HUES48 (cell line): Measurements from ENCODE around the gene PDHB.

Experiments
- H3K27ac ChIP-seq: one replicate; pipeline ENCODE4 v1.7.0; 2013; ENCODE audit warnings: low read depth, low read length, inconsistent platforms
- H3K27me3 ChIP-seq: 2 replicates; pipeline ENCODE4 v1.6.1; 2013; ENCODE audit warnings: mild to moderate bottlenecking, low read length; ENCODE audit not compliant: control insufficient read depth, insufficient read depth
- H3K36me3 ChIP-seq: 2 replicates; pipeline ENCODE4 v1.6.1; 2013; ENCODE audit warnings: low read length; ENCODE audit not compliant: control insufficient read depth, insufficient read depth
- H3K4me1 ChIP-seq: 2 replicates; pipeline ENCODE4 v1.6.1; 2013; ENCODE audit warnings: mild to moderate bottlenecking, low read length; ENCODE audit not compliant: control insufficient read depth, insufficient read depth
- H3K4me3 ChIP-seq: 2 replicates; pipeline ENCODE4 v1.5.1; 2013; ENCODE audit warnings: mild to moderate bottlenecking, low read depth, low read length
- H3K9ac ChIP-seq: 2 replicates; pipeline ENCODE4 v1.6.1; 2013; ENCODE audit warnings: mild to moderate bottlenecking, low read depth, low read length, moderate library complexity
- H3K9me3 ChIP-seq: 2 replicates; pipeline ENCODE4 v1.6.1; 2013; ENCODE audit warnings: low read length; ENCODE audit not compliant: control insufficient read depth, insufficient read depth

PDHB gene

GRCh38 chr3:58434511-58434910 lies 879 bp upstream of the PDHB start:
- H3K4me3 ChIP-seq: peak overlapping the region; percentile 34
- H3K9ac ChIP-seq: peak overlapping the region; percentile 21
- H3K4me1 ChIP-seq: peaks cover 22% of the 10 kb centered on the region
- peaks cover 27% of the 10 kb centered on the region for H3K36me3 ChIP-seq
- H3K9me3 ChIP-seq: no peaks in the 10 kb centered on the region
- peak overlapping the region; percentile 70 for H3K27ac ChIP-seq
- H3K27me3 ChIP-seq: no peaks in the 10 kb centered on the region

DNA sequence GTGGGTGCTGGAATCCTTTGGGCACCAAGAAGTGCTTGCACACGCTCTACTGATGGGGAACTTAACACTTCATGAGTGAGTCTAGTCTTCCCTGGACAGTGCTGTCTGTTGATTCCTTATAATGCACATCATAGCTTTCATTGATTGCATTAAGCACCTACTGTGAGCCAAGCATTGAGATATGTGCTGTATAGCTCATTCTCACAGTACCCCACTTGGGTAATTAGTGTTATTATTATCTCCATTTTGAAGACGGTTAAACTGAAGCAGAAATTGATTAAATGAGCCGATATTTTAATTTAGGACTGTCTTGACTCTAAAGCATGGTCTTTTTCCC lies 504 bp upstream of the PDHB start:
- Histone ChIP-seq H3K27me3 (no peaks in the 10 kb centered on the region), H3K36me3 (peaks cover 31% of the 10 kb centered on the region), H3K4me1 (peaks cover 22% of the 10 kb centered on the region), H3K4me3 (peak overlapping the region; percentile 34), H3K27ac (peak overlapping the region; percentile 70), H3K9ac (peak overlapping the region; percentile 21), H3K9me3 (no peaks in the 10 kb centered on the region)

DNA sequence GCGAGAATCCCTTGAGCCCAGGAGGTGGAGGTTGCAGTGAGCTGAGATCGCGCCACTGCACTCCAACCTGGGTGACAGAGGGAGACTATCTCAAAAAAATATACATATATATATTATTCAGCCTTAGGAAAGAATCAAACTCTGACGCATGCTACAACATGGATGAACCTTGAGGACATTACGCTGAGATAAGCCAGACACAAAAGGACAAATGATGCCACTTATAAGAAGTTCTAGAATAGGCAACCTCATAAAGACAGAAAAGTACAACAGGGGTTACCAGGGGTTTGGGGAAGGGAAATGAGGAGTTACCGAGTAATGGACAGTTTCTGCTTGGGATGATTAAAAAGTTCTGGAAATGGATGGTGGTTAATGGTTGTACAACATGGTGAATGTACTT lies 727 bp downstream of the PDHB start:
- Histone ChIP-seq H3K4me3 (peak overlapping the region; percentile 98), H3K27ac (peak overlapping the region; percentile 91), H3K4me1 (peaks cover 22% of the 10 kb centered on the region), H3K36me3 (peaks cover 44% of the 10 kb centered on the region), H3K27me3 (no peaks in the 10 kb centered on the region), H3K9me3 (no peaks in the 10 kb centered on the region), H3K9ac (peak overlapping the region; percentile 97)

DNA sequence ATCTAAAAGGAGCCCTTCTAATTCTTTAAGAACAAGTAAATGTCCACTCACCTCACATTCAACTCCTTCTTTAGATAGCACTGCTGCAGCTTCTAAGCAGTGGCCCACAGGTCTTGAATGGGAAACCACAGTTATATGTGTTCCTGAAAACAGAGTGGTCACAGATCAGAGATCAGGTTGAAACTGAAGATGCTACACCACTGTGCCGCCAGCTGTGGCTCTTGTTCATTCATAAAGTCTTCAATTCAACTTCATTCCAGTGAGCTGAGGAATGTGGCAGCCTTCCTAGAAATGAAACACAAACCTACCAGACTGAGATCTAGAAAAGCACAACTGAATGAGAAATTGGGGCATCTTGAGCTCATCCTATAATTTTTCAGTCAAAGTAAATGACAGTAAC lies 4.0 kb downstream of the PDHB start:
- Histone ChIP-seq H3K27ac (no peak overlapping the region), H3K4me3 (no peak overlapping the region), H3K27me3 (no peaks in the 10 kb centered on the region), H3K9me3 (no peaks in the 10 kb centered on the region), H3K4me1 (peaks cover 8% of the 10 kb centered on the region), H3K9ac (no peak overlapping the region), H3K36me3 (peaks cover 76% of the 10 kb centered on the region)

- H3K4me1 ChIP-seq: no peaks in the 10 kb centered on the region
- H3K27me3 ChIP-seq: no peaks in the 10 kb centered on the region
- no peak overlapping the region for H3K9ac ChIP-seq
- no peak overlapping the region for H3K27ac ChIP-seq
- H3K9me3 ChIP-seq: no peaks in the 10 kb centered on the region
- H3K4me3 ChIP-seq: no peak overlapping the region
- peaks cover 93% of the 10 kb centered on the region for H3K36me3 ChIP-seq
Measured at GRCh38 chr3:58427661-58428361, 5.8 kb downstream of the PDHB start.

DNA sequence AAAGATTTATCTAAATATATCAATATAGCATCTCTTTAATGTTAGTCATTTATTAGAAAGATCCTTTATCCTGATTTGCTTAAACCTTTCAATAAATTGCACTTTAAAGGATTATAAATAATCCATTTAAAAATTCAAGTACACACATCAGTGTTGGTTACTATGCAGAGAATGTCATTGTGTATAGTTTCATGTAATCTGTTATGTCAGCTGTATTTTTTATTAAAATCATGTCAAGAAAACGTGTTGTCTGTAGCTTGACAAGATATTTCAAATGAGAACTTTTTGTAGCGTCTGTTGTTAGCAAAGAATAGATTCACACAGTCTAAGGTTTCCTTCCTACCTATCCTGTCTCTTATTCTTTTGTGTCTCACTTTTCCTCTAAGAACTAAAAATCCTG lies 7.8 kb downstream of the PDHB start:
- Histone ChIP-seq H3K9me3 (no peaks in the 10 kb centered on the region), H3K36me3 (peaks cover 92% of the 10 kb centered on the region), H3K4me1 (no peaks in the 10 kb centered on the region), H3K4me3 (no peak overlapping the region), H3K9ac (no peak overlapping the region), H3K27ac (no peak overlapping the region), H3K27me3 (no peaks in the 10 kb centered on the region)

DNA sequence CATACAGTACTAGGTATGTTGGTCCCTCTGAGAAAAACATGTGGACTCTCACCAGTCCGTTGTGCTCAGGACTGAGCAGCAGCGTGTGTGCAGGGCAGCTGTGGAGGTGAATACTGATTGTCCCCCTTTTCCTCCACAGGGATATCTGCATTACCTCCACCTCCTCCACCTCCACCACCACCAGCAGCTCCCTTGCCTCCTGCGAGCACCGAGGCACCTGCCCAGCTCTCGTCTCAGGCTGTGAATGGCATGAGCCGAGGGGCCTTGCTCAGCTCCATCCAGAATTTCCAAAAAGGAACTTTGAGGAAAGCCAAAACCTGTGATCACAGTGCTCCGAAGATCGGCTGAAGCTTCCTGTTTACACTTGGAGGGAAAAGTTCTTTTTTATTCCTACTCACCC lies 9.0 kb downstream of the PDHB start:
- Histone ChIP-seq H3K9me3 (no peaks in the 10 kb centered on the region), H3K36me3 (peaks cover 80% of the 10 kb centered on the region), H3K4me3 (no peak overlapping the region), H3K27me3 (no peaks in the 10 kb centered on the region), H3K27ac (no peak overlapping the region), H3K9ac (no peak overlapping the region), H3K4me1 (no peaks in the 10 kb centered on the region)

GRCh38 chr3:58422756-58423325 lies 10.8 kb downstream of the PDHB start:
- Histone ChIP-seq H3K27me3 (no peaks in the 10 kb centered on the region), H3K4me3 (no peak overlapping the region), H3K9ac (no peak overlapping the region), H3K36me3 (peaks cover 62% of the 10 kb centered on the region), H3K4me1 (no peaks in the 10 kb centered on the region), H3K27ac (no peak overlapping the region), H3K9me3 (no peaks in the 10 kb centered on the region)

- Histone ChIP-seq H3K27me3 (no peaks in the 10 kb centered on the region), H3K9ac (no peak overlapping the region), H3K36me3 (peaks cover 44% of the 10 kb centered on the region), H3K27ac (no peak overlapping the region), H3K4me1 (peaks cover 1% of the 10 kb centered on the region), H3K9me3 (no peaks in the 10 kb centered on the region), H3K4me3 (no peak overlapping the region)
Measured at GRCh38 chr3:58421004-58421403, 12.6 kb downstream of the PDHB start.

DNA sequence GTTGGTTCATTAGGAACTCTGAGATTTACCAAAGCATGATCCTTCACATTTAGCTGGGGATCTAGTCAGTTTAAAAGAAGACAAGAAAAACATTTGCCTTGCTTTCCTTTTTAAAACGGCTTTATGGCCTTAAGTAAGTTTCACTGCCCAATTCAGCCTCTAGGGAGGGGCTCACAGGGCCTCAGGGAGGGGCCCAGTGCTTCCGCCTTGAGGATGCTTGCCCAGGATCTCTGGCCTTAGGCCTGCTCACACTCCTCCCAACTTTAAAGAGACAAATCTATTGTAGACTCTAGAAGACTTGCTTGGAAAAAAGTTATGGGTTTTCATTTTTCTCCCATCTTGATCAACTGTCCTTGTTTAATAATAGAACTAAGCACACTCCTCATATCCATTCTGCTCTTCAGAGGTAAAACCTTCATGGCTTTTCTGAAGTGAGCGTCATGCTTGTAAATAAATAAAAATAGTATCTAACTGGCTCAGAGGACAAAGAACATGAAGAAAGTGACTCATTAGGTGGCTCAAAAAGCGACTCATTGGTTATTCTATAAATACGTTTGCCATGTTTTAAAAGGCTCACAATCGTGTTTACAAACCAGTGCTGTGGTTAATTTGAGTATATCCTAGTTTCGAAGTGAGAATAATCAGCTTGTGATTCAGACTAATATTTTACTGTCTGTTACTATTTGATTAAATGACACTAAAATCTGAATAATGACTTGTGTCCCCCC lies 13.7 kb downstream of the PDHB start:
- H3K27ac ChIP-seq: no peak overlapping the region
- no peak overlapping the region for H3K9ac ChIP-seq
- H3K27me3 ChIP-seq: no peaks in the 10 kb centered on the region
- peaks cover 6% of the 10 kb centered on the region for H3K4me1 ChIP-seq
- no peaks in the 10 kb centered on the region for H3K9me3 ChIP-seq
- peaks cover 33% of the 10 kb centered on the region for H3K36me3 ChIP-seq
- no peak overlapping the region for H3K4me3 ChIP-seq

DNA sequence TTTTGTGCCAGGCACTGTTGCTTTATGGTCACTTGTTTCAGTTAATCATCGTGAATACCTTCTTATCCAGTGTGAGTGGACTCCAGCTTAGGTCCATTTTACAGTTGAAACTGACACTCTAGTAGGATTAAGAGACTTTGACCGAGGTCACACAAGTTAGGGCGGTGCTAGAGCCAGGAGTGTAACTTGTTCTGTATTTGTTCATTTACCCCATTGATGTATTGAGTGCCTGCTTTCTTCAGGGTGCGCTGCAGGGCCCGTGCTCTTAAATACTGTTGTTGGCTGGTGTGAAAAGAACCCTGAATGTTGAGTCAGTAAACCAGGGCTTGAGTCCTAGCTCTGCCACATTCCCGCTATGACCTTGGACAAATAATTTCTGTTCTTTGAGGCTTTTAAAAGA lies 15.4 kb downstream of the PDHB start:
- Histone ChIP-seq H3K27me3 (no peaks in the 10 kb centered on the region), H3K27ac (no peak overlapping the region), H3K4me1 (peaks cover 6% of the 10 kb centered on the region), H3K4me3 (no peak overlapping the region), H3K9me3 (no peaks in the 10 kb centered on the region), H3K36me3 (peaks cover 17% of the 10 kb centered on the region), H3K9ac (no peak overlapping the region)
